Gastrocnemius medialis (tissue), 4 donors: Measurements from ENCODE around the gene SFTPD.

Experiments
- CTCF ChIP-seq, 5 experiments: fragments of 450-650 bp in 3 of 5; fragments of 200-600 bp in 2 of 5; sonication (generic) in 2 of 5; IDR thresholded peaks in 4 of 5; conservative IDR thresholded peaks in 1 of 5; 1 replicate in 4 of 5; 2 replicates in 1 of 5; pipeline ENCODE4 v1.5.1; 2016 to 2019; ENCODE audit warnings: antibody characterized with exemption in 5 of 5, mild to moderate bottlenecking in 3 of 5, moderate library complexity in 3 of 5
- POLR2A ChIP-seq, 2 donors: fragments of 450-650 bp; IDR thresholded peaks; one replicate each; pipeline ENCODE4 v1.6.1; 2017; ENCODE audit warnings: antibody characterized with exemption in 2 of 2, mild to moderate bottlenecking in 2 of 2, moderate library complexity in 2 of 2

GRCh38 chr10:79976999-79977398, 28.1 kb upstream of the SFTPD start:
- TF ChIP-seq POLR2A (IDR thresholded peaks at IDR 0.05) (no peak), CTCF (IDR thresholded peaks at IDR 0.05 in 4 of 5, conservative IDR thresholded peaks at IDR 0.05 in 1 of 5) (no peak)
